ENCODE results near the gene HHAT.

Gene HHAT

GRCh38 chr1:210446479-210446878, 117.8 kb downstream of the HHAT start:
- peak; percentile 75 for DNase-seq

DNA sequence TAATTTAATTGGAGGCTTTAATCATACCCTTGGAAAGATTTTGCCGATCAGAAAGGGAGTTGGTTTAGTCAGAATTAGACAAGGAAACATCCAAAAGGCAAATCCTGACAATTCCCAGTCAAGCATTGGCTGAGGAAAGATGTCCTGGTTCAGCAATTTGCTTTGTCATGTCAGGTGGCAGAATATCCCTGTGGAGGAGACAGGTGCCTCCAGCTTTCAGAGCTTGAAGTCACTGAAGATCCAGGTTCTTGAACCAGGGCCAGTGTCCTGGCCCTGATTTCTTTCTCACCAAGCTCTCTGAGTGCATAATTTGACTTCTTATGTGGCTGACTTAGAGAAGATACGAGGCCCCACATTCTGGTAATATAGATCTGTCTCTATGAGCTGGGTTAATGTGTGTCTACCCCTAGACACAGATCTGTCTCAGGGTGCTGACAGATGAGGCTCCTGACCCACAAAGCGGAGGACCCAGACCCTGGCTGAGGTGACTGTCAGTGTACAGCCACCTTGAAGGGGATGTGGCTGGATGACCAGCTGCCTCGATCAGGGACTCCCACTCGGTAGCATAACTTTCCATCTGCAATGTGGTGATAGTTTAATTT, 118.9 kb downstream of the HHAT start:
- no peak for DNase-seq

DNA sequence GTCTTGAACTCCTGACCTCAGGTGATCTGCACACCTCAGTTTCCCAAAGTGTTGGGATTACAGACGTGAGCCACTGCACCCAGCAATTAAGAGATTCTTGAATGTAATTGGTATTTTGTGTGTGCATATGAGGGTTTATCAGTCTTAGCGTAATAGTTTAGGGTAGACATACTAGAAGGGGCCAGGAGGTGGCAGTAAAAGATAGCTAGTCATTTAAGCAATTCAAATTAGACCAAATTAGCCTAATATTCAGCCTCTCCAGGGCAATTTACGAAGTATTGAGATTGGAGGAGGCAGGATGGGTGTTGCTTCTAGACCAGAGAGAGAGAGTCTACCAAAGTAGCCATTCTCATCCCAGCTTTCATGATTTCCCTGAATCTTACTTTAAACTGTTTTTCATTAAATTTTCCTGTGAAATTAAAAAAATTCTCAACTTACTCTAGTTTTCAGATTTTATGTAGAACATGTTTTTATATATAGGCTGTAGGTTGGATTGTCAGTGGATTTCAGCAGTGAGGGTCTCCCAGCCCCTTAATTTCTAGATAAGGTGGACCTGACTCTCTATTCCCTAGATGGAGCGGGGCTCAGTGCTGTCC, 119.7 kb downstream of the HHAT start:
- peak; percentile 30 for DNase-seq

- DNase-seq: no peak
Observed at GRCh38 chr1:210455840-210456603, 127.3 kb downstream of the HHAT start.

DNA sequence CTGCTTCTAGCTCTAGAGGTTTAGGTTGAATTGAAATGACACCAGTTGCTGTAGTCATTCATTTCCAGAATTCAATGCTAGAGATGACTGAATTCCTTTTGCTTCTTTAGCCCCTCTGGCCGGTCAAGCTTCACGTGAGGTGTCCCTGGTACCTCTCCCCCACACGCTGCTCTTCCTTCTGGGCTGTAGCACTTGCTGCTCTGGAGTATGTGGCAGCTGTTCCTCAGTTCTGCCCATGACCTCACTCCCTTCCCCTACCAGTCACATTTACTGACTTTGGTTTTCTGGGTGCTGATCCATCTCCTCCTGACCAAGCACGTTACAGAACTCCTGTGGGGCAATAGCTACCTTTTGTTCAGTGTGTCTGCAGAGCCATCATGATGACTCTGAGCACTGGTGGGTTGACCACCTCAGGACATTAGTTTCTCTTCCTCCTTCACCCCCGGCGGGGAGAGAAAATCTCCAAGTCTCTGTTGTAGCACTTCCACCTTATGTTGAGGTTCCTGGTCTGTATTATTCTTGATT, 128.1 kb downstream of the HHAT start:
- DNase-seq: no peak

DNA sequence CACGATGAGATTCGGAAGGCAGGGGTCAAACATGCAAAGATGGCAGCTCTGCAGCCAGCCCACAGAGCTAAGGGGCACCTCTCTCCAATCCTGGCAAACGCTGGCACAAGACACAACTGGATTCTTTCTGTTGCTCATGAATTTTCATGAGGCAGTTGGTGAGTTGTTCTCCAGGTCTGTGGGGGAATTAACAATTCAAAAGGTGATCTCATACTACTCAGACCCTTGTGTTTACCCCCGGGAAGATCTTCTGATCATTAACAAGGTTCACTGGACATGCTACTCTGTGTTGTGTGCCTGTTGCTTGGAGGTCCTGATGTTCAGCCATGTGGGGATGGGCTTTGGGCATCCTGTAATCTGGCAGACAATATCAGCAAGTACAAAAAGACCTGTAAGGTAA, 128.9 kb downstream of the HHAT start:
- no peak for DNase-seq

DNA sequence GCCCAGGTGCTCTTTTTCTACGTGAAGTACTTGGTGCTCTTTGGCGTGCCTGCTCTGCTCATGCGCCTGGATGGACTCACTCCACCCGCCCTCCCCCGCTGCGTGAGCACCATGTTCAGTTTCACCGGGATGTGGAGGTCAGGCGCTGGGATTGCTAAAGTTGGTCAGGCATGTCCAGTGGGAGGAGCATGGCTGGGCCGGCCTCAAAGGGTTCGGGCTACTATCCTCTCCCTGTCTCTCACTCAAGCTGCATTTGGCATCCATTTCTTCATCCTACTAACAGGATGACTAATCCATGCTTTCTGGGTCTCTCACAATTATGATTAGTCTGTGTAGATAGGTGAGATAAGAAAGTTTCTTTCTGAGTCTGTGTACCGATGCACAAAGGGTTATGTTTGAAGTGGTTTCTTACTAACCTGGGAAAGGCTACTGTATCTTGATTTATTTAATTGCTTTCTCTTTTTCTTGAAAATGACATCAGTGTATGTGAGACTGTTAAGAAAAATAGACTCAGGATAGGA, 135.9 kb downstream of the HHAT start:
- no peak for DNase-seq

DNA sequence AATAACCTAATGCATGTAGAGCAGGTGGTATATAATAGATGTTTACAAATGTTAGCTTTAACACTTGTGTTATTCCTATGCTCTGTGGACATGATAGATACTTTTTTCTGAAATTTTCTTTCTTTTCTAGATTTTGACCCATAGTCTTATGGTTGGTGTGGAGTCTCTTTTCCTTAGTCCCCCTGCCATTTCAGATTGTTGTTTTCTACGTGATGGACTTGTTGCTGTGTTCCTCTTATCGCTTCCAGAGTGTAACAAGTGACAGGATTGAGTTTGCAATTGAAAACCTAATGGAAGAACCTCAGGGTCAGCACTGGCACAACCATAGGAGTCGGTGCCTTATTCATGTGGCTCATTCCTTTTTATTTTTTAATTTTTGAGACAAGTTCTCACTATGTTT, 136.4 kb downstream of the HHAT start:
- DNase-seq: no peak

DNA sequence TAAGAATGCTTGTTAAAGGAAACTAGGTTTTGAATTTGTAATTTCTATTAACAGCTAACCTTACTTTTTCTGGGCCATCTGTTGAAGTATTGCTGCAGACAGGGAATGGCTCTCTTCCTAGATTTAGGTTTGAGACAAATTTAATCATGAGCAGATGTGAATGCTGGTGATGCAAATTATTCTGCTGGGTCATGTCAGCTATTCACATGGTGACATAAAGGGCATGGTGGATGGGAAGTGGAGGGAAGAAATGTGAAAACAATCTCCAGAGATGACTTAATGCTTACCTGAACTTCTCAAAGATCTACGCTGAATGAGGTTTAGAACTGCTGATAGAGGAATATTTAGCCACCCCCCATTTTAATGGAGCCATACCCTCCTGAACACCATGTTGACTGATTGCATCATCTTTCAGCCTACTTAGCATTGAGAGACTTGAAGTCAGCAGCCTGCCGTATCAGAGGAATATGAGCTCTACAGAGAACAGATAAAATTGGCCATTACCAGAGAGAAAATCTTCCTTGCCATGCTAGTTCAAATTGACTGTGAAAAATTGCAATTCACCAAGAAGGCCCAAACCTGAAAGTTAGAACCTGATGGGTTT, 138.8 kb downstream of the HHAT start:
- no peak for DNase-seq

DNA sequence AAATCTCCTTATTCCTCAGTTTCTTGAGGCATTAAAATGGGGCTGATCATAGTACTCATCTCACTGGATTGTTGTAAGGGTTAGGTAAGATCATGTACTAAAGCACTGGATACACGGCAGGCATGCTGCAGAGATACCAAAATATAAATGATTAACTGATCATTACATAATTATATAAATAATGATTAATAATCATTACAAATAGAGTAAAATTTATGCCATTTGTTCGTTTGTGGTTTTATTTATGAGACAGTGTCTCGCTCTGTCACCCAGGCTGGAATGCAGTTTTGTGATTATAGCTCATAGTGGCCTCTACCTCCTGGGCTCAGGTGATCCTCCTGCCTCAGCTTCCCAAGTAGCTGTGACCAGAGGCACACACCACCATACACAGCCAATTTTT, 140.7 kb downstream of the HHAT start:
- no peak for DNase-seq

GRCh38 chr1:210475321-210475720, 146.6 kb downstream of the HHAT start:
- no peak for DNase-seq

- DNase-seq: no peak
Observed at GRCh38 chr1:210475806-210476205, 147.1 kb downstream of the HHAT start.

DNA sequence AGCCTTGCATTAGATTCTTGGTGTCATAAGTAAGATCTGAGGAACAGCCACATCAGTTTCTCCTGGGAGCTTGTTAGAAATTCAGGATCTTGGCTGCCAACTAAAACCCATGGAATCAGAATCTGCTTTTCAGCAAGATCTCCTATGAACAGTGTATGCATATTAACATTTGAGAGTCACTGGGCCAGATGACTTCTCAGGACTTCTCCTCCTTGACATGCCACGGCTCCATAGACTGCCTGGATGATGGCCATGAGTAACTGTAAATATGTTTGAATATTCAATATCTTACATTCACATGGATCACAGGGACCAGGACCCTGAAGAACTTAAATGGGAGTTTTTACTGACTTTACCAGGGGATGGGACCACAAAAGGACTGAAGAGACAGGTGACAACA, 148.0 kb downstream of the HHAT start:
- DNase-seq: no peak

DNA sequence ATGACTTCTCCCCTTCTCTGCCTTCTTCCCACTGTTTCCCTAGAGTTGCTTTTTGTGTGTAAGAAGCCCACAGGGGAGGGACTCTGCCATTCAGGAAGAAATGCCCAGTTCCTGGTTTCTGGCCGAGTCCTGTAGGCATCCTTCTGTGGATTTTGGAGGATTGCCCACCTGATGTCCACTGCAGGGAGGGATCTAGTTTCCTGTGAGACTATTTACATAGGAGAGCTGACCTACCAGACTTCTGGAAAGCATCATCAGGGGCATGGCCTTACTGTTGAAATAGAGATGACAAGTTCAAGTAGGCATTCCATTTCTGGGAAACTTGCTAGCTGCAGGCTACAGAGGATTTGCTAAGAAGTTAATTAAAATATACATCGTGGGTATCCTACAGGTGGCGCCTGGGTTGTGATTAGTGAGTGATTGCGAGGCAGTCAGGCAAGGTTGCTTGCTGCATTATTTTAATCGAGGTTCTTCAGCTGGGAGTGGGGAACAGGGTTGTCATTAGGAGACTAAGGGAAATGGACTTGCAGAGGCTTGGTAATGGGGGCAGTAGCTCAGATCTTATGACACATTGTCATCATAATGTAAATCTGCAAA, 148.7 kb downstream of the HHAT start:
- no peak for DNase-seq

DNA sequence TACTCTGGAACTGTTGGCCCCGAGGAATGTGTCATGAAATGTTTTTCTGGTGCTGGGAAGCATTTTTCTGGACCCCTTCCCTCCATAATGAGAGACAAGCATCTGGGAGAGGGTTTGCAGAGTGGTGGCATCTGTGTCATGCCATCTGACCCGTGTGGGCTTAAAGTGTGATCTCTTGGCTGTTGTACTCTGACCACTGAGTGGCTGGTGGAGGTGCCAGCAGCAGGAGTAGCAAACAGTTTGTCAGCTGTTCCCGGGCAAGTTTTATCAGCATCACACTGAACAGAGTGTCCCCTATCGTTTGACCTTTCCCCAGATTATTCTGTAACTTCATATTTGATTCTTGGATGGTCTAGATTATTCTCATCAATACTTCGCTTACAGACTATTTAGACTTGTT, 150.1 kb downstream of the HHAT start:
- DNase-seq: no peak

GRCh38 chr1:210482491-210482890, 153.8 kb downstream of the HHAT start:
- no peak for DNase-seq

DNA sequence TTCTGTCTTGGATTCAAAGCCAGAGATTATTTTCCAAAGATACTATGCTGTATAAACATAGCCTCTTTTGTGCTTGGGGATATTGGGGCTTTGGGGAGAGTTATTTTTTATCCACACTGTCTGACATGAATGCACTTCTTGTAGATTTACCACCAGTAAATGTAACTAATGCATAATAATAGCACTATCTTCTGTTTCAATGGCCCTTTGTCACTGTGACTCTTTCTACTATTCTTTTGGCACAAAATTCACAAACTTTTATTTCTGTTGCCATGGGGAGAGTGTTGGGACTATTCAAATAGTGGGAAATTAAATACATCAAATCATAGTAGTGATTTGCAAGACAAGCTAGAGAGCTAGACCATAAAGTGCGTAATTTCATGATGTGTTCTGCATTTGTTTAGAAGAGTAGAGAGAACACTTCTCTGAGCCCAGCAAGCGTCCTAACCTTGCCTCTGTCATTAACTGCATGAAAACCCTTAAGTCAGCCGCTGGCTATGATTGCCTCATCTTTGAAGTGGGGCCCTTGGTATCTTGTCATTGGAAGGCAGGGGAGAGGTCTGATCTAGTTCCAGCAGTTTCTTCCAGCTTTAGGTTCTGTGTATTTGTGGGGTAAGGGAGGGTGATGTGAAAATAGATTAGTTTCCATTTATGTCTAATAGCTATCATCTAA, 154.4 kb downstream of the HHAT start:
- no peak for DNase-seq

GRCh38 chr1:210483821-210484220, 155.1 kb downstream of the HHAT start:
- no peak for DNase-seq

DNA sequence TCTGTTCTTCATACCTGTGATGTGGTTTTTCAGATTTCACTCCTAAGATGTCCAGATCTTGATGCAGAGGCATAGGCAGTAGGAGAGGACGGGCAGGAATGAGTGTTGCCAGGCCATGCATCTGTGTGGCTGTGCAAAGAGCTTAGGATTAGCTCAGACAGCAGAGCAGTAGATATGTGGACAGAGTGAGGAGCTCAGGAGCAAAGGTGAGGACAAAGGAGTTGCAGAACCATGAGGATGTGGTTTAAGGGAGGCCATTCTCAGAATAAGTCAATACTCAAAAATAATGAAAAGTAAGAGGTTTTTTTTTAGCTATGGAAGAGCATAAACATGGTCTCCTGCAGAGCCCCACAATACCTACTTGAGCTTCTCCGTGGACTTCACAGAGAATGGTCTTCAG, 158.3 kb downstream of the HHAT start:
- no peak for DNase-seq

DNA sequence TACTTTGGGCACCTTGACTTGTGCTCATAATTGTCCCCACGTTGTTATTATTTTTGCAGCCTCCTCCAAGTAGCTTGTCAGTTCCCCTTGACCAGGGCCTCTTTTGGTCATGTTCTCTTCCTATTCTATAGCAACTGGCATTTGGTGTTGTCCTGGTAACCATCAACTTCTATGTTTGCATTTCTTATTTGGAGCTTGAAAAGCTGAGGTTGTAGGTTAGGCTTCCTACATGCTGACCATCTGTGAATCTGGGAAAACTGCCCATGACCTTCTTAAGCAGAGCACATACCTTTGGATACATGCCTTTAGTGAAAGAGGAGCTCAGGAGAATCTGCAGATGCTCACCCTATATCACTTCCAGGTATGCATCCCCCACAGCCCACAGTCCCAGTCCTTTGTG, 160.8 kb downstream of the HHAT start:
- DNase-seq: no peak

- no peak for DNase-seq
Observed at GRCh38 chr1:210490781-210491180, 162.1 kb downstream of the HHAT start.

DNA sequence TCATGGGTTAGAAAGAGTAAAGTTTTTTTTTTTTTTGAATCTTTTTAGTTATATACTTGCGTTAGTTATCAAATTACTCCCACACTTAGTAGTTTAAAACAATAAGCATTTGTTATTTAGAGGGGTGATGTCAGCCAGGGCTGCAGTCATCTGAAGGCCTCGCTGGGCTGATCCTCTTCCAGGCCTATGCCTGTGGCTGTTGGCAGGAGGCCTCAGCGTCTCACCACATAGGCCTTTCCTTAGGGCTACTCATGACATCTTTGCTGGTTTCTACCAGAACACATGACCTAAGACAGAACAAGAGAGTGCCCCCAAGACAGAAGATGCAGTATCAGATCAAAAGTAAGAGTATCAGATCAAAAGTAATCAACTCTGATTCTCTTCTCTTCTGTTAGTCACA, 167.4 kb downstream of the HHAT start:
- no peak for DNase-seq

DNA sequence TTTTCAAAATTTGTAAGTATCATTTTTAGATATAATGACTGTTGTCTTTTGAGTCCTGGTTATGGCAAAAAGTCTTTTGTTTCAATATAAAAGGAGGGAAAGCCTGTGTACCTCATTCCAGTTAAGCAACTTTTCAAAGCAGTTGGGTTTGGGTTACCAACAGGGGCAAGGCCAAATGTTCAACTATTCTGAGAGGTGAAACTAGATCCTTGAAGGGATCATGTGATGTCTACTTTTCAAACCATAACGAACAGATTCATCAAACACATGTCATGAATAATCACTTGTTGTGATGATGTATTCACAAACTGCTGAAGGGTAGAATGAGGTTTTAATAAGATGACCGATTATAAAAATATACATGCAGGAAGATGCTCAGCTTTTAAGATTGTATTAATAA, 171.3 kb downstream of the HHAT start:
- DNase-seq: no peak
